ENCODE measurements around the gene AOX1.

GRCh38 chr2:200649724-200650123 lies 63.9 kb downstream of the AOX1 start:
- TF ChIP-seq CTCF (IDR thresholded peaks at IDR 0.05; ENCODE audit: low read length) (no peak), EZH2 (IDR thresholded peaks at IDR 0.05; ENCODE audit: borderline replicate concordance, low read length) (no peak)

Data from OCI-LY1 (cell line).